Measurements from ENCODE around the gene TMEM255B.

Gene TMEM255B

DNA sequence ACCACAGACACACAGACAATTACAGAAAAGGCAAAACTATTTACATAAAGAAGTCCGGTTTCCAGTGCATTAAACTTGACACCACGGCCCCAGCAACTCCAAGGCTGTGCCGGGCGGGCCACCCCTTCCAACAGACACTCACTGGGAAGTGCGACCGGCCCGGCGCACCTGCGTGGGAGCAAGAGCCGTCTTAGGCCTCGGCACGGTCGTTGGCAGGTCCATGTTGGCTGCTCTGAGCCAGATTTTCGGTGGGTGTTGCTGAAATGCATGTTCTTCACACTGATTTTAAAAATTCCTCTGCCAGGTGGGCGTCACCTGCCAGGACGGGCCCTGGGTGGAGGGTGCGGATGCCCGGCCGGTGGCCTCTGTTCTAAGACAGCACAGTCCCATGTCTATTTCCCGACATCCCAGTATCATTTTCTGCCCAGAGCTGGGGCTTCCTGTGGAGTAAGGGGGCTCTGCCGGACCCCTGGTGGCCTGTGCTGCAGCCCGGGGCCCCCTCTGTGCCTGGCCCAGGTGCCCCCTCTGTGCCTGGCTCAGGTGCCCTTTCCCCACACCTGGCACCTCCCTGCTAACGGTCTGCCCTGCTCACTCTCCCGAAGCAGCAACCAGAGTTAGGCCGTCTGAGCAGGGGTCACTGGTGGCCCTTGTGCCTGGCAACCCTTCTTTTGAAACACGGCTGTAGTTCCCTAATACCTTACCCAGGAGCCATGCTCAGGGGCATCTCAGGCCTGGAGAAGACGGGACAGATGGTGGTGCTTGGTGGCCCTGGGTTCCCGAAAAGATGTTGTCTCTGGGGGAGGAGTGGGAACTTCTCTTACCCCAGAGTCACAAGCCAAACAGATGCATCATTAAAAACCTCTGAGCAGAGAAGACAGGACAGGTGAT lies 9.2 kb downstream of the TMEM255B start:
- DNase-seq (ENCODE audit: low spot score) = no peak

DNA sequence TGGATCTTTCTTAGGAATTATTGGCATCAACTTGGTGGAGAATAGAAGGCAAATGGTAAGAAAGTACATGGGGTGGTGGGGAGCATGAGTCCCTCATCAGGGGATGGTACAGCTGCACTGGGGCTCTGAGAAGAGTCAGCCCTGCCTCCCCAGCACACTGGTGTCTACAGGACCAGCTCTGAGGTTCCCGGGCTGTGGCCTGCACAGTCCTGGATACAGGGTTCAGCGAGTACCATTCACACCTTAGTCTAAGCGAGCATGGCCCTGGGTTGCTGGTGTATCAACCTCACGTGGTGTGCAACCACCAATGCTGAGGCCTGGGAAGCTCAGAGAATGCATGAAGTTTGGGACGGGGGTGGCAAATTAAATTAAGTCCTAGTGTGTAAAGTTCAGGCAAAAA lies 10.1 kb downstream of the TMEM255B start:
- DNase-seq (ENCODE audit: low spot score) = no peak

DNA sequence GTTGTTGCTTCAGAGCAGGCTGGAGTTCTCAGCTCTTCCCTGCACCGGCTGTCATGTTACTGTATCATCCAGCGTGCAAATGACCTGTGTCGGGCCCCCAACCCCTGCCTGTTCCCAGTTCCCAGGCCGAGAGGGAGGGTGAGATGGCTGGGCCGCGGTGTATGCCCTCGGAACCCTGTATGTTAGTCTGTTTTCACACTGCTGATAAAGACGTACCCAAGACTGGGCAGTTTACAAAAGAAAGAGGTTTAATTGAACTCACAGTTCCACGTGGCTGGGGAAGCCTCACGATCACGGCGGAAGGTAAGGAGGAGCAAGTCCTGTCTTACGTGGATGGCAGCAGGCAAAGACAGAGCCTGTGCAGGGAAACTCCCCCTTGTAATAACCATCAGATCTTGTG lies 10.9 kb downstream of the TMEM255B start:
- DNase-seq (ENCODE audit: low spot score) = no peak

DNA sequence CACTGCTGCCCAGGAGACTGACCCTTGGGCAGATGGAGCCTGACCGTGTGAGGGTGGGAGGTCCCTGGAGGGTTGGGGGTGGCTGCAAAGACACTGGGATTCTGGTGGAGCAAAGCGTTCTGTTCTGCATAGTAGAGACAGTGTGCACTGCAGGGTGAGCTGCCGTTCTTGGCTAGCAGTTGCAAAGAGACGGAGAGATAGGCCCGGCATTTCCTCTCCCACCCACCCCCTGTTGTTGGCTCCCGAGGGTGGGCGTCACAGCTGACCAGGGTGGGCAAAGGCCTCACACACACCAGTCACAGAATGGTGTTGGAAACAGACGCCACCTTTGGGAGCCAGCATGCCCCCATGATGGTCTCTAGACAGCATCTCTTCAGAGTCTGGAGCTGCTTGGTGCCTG lies 11.4 kb downstream of the TMEM255B start:
- DNase-seq (ENCODE audit: low spot score) = no peak

DNA sequence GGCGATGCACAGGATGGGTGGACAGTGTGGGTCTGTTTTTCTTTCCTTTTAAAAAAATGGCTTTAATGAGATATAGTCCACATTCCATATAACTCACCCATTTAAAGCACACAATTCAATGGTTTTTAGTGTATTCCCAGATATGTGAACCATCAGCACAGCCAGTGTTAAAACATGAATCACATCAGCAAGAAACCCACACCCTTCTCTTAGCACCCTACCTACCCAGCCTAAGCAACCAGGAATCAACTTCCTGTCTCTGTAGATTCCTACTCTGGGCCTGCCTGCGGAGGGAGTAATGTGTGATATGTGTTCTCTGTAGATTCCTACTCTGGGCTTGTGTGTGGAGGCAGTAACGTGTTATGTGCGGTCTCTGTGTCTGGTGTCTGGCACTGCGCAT lies 11.9 kb downstream of the TMEM255B start:
- no peak for DNase-seq (ENCODE audit: low spot score)

DNA sequence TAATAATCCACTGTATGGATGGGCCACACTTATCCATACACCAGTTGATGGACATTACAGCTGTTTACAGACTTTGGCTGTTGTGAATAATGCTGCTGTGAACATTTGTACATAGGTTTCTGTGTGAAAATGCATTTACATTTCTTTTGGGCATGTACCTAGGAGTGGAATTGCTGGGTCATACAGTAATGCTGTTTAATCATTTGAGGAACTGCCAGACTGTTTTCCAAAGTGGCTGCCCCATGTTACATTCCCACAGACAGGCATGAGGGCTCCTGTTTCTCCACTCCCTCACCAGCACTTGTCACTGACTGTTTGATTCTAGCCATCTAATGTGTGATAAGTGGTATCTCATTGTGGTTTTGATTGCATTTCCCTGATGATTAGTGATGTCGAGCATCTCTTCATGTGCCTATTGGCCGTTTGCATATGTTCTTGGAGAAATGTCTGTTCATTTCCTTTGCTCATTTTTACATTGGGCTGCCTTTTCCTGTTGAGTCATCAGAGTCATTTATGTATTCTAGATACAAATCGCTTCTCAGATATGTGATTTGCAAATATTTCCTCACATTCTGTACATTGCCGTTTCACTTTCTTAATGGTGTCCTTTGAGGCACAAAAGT lies 12.8 kb downstream of the TMEM255B start:
- DNase-seq (ENCODE audit: low spot score) = no peak

DNA sequence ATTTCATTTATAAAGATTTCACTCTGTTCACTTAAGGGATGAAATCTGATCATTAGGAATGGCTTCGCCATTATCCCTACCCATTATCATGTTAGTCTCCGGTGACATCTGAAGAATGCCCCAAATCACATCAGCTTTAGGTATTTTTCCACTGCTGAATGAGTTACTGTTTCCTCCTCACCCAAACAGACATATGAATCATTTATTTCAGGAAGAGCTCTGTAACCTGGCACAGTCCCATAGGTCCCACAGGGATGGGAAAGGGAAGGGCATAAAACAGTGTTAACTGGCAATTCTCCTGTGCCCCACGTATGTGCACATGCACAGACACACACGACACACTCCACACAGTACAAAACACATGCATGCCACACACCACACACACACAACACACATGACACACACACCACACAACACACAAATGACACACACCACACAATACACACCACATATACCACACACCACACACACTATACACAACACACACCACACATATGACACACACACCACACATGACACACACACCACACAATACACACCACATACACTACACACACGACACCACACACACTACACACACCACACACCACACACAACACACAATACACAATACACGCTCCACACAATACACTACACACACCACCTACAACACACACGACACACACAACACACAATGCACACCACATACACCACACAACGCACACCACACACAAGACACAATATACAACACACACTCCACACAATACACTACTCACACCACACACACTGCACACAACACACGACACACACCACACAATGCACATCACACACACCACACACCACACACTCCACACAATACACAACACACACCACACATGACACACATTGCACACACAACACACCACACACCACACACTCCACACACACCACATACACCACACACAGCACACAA lies 15.4 kb downstream of the TMEM255B start:
- no peak for DNase-seq (ENCODE audit: low spot score)

DNA sequence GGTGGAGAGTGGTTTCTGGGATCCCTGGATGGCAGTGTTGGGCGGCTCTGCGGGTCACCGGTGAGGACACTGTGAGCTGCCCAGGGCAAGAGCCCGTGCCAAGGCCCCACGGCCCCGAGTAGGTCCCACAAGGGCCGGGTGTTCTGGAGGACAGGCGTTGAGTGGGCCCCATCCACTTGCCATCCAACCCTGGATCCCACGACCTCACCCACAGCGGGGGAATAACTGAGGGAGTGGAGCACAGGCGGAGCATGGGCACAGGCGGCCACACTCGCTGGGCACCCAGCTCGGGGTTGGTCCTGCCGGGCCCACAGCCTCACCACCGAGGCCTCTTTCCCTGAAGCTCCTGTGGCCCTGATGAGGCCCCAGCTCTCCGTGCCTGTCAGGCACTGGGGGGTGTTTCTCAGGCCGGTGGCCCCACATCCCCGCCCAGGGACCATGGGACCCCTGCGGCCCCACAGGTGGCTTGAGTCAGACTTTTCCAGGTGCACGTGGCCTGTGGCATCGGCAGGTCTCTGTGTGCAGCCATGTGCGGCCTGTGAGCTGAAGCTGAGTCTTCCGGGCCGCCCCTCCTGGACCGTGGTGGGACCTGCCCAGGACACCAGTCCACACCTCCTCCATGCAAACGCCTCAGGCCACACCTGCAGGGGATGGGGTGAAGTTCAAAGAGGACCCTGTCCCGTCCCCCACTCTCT lies 16.6 kb downstream of the TMEM255B start:
- no peak for DNase-seq (ENCODE audit: low spot score)

DNA sequence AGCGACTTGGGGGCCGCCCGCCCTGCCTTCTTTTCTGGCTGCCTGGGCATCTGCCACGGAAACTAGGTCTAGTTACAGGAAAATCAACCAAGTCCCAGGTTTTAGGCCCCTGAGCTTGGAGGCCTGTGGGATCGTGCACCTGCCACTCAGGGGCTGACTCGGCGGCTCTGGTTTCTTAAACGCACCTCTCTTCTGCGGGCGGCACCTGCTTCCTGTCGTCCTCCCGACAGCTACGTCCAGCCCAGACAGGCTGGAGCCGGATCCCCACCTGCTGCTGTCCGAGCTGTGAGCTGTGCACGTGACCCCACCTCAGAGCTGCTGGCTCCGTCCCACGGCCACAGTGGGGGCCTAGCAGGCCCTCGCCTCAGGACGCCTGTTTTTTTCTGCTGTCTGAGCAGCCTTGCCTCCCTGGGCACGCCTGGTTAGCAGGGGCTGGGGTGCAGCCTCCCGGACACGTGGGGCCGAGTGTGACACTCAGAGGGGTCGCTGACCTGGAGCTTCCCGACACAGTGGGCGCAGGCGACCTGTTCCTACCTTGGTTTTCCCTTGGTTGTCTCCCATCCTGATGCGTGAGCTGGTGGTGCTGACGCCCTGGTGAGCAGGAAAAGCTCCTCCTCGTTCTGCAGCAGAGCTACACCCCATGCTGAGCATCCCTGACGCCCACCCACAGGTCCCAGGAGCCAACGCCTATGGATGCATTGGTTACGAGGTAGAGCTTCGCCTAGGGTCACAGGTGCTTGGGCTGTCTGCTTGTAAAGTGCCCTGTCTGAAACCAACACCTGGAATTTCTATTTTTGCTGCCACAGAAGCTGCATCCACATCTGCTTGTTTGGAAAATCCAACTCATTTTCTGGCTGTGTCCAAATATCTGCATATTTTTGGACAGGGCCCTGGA lies 17.5 kb downstream of the TMEM255B start:
- DNase-seq (ENCODE audit: low spot score) = no peak

DNA sequence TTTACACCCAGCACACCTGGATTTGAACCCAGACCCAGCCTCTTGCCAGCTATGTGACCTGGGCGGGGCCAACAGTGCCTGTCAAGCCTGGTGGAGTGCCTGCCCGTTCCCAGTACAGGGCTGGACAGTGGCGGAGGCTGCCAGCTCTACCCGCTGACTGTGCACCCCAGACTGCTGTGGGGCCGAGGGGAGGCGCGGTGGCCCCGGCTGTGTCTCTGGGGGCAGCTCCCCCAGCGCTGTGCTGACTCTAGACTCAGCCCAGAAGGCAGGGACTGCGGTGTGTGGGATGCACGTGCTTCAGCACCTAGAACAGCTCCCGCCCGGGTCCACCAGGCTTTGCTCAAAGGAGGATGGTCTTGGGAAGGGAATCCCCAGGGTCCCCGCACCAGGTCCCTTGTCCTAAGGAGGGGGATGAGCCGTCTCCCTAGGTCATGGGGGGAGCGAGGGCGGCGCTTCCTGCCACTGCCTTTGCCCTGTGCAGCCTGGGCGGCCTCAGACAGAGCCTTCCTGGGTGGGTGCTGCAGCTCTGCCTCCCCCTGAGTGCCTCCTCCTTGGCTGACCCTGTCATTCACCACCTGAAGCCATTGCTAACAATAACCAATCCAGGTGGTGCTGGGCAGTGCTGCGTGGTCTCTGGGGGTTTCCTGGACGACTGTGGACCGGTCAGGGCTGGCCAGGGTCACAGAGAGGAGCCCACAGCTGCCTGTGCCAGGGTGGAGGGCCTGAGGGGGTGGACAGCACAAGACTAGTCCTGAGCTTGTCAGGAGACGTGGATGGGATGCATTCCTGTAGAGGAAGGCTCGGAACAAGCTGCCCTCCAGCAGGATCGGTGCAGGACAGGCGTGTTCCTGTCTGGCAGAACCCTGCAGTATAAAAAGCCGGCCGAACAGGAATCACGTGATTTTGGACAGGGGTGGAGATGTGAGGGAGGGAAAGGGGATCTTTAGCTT lies 18.6 kb downstream of the TMEM255B start:
- no peak for DNase-seq (ENCODE audit: low spot score)

DNA sequence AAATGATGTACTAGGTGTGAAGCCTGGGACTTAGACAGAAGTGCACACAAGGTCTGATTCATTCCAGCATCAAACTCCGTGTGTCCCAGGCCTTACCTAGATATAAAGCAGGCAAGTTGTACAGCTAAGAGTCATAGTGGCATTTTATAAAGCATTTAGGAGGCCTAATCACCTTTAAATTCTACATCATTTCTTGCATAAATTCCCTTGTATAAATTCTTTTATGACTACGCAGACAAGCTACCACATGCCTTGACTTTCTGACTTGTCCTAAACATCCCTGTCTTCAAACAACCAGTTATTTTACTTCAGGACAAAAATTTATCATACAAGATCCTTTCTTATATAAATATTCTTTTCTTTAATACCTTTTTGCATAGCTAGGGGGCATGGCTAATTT lies 22.5 kb downstream of the TMEM255B start:
- no peak for DNase-seq (ENCODE audit: low spot score)

DNA sequence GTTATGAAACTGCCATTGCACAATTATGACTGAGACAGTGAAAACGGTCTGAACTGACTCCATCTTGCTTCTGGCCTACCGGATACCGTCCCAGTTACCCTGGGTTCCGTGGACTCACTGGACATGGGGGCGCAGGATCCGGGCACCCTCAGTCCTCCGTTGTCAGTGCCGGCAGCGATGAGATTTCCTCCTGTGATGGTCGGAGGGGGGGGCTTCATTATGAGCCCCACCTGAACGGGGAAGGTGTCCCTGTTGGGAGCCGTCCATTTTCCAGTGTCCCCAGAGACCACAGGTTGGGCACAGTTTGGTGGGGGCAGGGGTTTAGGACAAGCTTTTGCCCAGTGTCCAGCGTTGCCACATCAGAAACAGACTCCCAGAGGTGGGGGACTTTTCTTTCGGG lies 23.4 kb downstream of the TMEM255B start:
- DNase-seq (ENCODE audit: low spot score) = no peak

DNA sequence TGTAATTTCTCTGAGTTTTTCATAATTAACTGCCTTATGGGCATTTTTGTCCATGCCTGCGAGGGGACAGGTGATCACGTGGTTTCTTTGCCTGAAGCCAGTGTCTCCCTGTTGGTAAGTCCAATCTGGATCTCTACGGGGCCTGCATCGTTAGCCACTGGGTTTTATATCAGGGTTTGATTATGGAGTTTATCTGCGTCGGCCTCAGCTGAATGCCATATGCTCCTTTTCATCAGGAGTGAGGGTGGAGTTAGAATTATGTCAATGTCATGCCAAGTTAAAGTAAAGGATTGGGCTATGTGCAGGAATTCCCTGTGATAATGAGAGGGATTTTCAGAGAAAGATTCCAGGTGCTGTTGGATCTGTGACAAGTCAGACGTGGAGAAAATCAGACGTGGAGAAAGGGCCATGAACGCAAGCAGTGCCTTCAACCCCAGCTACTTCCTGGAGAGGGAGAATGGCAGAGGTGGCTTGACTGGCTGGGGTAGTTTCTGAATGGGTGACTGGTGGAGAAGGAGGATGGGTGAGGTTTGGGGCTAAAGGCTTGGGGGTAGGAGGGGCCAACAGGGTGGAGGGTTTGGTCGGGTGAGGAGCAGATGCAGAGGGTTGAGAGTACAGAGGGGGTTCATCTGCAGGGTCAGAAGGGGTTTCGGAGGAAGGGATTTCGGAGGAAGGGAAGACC lies 24.3 kb downstream of the TMEM255B start:
- no peak for DNase-seq (ENCODE audit: low spot score)

DNA sequence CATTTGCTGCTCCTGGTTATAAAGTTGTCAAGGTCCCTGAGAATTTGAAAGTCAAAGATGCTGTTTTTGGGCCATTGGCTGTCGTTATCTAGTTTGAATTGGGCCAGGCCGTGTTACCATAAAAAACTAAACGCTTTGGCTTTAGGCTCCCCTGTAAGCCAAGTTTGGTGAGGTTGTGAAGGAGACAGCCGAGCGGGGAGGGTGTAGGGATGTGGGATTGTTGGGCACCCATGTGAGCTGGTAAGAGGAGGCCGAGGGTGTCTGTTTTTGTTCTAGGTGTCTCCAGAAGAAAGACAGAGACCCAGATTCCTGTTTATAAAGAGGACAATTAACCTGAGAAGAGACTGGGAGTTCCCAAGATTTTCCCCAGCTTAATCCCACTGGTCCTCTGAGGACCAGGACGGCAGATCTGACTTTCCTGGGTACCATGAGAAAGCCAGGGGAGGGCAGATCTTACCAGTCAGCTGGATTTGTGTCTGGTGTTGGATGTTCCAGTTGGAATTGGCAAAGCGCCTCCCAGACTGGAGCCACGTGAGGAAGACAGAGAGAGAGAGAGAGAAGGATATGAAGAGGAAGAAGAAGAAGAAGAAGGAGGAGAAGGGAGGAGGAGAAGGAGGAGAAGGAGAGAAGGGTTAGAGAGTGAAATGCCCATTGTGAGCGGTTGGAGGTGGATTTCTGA lies 25.1 kb downstream of the TMEM255B start:
- no peak for DNase-seq (ENCODE audit: low spot score)

DNA sequence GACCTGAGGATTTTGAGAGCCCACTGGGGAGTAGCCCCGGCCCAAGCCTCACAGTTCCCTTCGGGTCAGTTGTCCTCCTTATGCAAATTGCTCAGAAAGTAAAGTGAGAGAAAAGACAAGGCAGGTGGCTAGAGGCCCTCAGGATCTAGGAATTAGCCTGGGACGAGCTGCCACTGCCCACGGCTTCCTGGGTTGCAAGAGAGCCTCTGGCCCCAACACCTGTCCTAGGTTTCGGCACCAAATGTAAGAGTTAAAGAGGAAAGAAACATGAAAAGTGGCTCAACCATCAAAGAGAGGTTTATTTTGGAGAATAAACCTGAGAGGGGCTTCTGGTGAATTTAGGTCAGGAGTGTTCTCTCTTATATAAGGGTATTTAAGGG lies 25.6 kb downstream of the TMEM255B start:
- DNase-seq (ENCODE audit: low spot score) = no peak

DNA sequence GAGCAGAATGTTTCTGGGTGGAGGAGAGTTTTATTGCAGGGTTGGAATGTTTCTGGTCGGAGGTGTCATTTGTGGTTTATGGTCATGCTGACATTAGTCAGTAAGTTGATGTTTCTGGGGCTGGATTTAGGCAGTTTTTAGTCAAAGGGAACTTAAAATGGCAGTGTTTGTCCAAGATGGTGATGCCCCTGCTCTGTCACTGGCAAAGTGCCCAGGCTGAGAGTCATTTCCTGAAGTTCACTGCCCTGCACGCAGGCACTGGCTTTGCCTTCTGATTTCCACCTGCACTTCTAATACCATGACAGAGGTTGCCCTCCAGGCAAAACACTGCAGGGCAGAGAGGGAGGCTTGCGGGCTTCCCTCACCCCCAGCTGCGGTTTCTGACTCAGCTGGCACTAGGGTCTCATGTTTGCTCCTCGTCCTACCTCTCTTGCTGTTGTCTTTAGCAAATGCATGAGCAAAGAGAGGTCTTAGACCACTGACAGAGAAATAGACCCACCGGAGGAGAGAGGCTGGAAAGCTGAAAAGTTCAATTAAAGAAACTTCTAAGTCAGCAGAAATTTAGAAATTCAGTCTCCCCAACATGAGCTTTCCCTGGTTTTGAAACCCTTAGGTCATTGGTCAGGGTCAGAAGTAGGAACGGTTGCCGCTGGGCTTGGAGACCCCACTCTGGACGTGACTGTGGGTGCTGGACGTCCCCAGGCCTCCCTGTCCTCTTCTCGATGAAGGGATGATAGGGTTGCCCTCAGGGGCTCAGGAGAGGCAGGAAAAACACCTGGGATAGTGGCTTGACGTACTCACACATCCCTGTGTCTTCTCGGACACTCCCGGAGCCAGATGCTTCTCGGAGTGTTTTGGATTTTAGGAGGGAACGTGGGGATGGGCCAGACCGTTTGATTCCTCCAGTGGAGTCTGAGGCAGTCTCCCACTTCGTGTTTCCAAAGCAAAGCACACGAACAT lies 26.3 kb downstream of the TMEM255B start:
- no peak for DNase-seq (ENCODE audit: low spot score)

DNA sequence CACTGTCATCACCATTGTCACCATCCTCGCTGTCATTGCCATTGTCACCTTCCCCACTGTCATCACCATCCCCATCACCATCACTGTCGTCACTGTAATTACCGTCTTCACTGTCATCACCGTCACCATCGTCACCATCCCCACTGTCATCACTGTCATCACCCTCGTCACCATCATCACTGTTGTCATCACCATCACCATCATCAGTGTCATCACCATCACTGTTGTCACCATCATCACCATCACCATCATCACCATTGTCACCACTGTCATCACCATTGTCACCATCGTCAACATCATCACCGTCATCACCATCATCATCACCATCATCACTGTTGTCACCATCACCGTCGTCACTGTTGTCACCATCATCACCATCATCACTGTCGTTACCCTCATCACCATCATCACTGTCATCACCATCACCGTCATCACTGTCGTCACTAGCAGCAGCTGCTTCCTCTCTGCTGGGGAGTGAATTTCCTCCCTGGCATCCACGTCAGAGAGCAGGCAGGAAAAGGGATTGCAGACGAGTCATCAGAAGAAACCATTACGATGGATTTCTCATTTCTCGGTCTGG lies 27.3 kb downstream of the TMEM255B start:
- no peak for DNase-seq (ENCODE audit: low spot score)
